HG03521 (cell line): ENCODE results near the gene CHST12.
A peak's percentile ranks its signal among the peaks of the same experiment; 100 is the strongest.

Experiments used
- ATAC-seq: cut with Tn5 transposase; IDR thresholded peaks from one replicate; pipeline ENCODE4 v1.9.1; 2021; ENCODE audit warnings: mild to moderate bottlenecking, moderate library complexity; ENCODE audit not compliant: unreplicated experiment

The CHST12 gene

DNA sequence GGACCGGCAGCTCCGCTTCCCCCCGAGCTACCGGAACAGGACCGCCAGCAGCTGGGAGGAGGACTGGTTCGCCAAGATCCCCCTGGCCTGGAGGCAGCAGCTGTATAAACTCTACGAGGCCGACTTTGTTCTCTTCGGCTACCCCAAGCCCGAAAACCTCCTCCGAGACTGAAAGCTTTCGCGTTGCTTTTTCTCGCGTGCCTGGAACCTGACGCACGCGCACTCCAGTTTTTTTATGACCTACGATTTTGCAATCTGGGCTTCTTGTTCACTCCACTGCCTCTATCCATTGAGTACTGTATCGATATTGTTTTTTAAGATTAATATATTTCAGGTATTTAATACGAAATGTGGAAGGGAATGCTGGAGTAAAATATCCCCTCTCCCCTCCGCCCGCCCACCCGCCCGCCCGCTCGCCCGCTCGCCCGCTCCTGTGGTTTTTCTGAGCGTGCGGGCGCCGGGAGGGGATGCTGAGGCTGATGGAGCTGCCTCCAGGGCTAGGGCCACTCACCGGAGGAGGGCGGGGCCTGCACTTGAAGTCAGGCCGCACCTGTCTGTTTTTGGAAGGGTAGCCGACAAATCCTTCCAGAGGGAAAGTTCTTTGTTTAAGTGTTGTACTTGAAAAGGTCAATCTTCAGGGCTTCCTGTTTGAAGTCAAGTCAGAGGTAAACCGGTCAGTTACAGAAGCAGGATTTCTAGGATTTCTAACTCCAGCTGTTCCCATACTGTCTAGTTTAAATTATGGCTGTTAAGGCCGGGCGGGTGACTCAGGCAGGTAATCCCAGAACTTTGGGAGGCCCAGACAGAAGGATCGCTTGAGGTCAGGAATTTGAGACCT lies 30.5 kb downstream of the CHST12 start:
- no peak for ATAC-seq

DNA sequence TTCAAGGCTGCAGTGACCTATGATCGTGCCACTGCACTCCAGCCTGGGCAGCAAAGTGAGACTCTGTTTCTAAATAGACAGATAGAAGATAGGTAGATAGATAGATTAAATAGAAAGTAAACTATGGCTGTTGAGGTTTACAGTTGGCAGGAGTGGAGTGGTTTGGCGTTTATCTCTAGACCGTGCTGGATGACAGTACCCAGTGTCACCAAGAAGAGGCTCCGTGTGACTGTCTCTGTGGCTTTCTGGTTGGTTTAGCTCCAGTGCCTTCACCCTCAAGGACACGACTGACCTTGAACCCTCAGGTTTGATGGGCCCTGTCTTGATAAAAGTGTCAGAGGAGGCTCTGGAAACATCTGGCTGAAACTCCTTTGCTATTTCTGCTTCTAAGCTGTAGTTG lies 31.7 kb downstream of the CHST12 start:
- no peak for ATAC-seq

DNA sequence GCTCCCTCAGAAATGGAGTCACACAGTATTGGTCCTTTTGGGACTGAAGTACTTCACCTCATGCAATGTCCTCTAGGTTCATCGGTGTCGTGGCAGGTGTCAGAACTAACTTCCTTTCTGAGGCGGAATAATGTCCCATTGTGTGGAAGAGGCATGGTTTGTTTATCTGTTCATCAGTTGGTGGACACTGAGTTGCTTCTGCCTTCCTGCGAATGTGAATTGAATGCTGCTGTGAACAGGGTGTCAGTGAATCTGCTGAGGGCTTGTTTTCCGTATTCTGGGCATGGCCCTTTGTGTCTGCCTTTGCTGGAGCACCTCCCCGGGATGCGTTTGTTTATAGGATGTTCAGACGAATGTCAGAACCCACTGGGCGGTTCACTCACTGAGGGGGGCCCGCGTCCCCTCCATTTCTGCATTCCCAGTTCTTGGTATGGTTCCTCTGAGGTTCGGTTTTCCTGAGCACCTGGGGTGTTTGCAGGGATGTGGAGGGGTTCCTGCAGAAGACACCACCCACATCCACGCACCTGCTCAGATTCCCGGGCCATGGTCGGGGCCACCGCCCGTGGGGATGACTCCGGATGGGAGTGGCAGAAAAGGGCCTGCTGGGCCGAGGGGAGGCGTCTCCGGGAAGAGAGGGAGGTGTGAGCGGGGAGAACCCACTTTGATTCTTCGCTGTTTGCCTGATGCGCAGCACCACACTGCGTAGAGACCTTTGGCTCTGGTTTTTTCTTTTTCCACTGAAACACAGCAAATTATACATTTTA lies 33.1 kb downstream of the CHST12 start:
- no peak for ATAC-seq

DNA sequence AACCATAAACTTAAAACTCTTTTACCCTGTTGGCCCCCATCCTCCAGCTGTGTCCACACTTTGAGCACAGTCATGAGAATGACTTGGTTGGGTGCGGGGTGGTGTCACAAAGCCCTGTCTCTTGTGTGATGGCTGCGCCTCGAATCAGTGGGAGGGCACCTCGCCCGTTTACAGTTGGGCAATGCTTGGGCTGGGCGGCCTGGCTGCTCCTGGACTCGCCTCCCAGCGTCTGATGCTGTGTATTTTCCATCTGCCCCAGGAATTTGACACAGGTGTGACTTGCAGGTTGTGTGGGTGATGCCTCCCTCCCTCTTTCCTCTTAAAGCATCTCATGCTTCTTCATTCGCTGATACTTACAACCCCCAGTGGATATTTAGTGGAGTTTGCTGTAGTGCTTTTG lies 33.7 kb downstream of the CHST12 start:
- ATAC-seq, result no peak

DNA sequence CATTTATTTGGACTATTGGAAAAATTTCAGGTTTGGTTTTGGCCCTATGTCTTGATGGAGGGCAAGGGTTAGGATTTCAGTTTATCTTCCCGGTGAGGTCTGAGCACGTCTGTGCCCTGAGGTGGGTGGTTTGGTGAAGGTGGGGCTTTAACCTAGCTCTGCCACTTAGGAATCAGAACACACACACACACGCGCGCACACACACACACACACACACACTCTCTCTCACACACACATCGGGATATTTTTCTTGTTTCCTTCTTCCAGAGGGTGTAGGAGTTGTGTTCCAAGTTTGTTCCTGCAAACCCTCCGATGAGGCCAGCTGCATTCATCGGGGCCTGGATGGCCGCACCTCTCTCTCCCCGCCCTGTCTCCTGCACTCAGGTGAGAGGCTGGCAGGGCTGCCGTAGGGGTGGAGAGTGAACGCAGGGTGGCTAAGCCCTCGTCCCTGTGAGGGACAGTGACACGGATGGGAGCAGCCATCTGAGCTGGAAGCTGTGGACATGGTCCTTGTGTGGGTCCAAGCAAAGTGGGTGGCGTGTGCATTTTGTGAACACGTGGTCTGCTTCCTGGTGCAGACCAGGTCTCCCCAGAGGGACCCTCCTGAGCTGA lies 34.2 kb downstream of the CHST12 start:
- no peak for ATAC-seq

DNA sequence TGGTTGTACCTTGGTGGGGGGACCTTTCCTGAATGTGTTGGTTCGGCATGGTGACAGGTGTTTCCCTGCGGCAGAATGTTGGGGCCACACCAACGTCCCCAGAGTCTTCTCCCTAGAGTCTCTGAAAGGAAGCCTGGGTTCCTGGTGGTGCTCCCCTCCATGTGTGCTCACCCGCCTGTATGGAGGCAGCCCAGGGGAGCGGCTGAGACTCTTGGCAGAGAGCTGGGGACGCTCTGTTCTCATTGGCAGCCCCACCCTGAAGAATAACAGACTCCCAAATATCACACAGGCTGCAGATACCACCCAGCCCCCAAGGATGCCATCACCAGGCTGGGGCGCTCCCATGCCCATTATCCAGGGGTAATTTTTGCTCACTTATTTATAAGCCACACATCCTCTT lies 34.8 kb downstream of the CHST12 start:
- no peak for ATAC-seq

DNA sequence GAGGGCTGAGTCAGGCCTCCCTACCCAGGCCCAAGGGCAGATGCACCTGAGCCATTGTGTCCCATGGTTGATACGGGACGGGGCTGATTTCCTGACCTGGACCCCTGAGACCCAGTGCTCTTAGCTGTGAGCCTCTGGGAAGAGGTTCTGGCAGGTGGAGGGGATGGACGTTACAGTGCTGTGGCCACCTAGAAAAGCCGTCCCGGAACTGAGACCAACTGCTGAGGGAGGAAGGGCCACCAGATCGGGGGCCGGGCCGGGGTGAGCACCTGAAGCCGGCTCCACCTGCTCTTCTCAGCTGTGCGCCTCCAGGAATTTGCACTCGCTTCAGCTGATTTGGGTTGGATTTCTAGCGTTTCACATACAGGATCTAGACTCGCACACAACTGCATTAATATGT lies 35.4 kb downstream of the CHST12 start:
- no peak for ATAC-seq

DNA sequence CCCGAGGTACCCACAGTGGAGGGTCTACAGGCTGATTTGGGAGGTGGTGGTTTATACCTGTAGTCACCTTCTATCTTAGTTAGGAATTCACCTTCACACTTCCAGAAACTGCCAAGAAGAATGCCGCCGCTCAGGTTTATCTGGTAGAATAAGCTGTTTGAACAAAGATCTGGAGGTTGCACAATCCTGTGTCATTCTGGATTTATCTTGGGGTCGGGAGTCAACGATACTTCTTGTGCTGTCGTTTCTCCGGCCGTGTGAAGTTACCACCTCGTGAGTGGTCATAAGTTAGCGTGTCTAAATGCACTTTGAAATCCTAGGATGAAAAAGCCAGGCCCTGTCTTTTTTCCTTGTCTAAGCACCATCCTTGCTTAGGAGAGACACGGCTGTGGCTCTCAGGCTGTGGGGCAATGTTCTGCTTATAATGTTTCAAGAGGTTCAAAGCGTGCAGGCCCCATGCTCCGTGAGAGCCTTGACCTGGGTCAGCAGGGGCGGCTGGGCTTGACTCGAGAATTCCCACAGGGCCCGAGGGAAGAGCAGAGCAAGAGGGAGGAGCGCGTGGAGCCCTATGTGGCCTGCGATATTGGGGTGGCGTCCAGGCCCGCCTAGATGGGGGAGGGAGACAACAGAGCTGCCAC lies 37.3 kb downstream of the CHST12 start:
- no peak for ATAC-seq

DNA sequence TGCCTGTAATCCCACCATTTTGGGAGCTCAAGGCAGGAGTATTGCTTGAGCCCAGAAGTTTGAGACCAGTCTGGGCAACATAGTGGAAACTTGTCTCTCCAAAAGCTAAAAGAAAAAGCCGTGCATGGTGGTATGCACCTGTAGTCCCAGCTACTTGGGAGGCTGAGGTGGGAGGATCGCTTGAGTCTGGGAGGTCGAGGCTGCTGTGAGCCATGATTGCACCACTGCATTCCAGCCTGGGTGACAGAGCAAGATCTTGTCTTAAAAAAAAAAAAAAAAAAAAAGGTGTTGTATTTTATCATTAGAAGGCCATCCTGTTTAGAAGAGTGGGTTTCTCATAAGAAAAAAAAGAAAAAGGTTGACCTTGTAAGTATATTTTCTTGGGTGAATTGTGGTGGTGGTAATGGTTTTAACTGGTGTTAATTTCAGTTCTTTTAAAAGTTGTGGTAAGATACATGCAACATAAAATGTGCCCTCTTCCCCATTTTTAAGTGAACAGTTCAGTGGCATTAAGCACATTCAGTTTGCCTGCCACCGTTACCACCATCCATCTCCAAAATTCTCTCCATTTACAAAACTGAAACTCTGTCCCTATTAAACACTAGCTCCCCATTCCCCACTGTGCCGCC lies 38.1 kb downstream of the CHST12 start:
- no peak for ATAC-seq

DNA sequence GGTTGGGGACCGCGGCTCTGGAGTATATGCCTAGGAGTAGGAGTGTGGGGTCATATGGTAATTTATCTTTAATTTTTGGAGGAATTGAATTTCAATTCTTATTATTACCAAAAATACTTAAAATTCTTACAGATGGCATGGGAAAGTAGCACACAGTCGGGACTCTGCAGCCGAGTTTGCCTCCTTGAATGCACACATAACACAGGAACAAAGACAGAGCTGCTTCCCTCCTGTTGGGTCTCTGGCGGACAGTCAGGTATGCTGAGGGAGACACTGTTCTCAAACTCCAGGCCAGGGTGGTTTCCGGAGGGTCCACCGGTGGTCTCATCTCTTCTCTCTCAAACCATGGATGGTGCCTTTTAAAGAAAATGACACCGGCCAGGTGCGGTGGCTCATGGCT lies 40.1 kb downstream of the CHST12 start:
- ATAC-seq, result no peak

DNA sequence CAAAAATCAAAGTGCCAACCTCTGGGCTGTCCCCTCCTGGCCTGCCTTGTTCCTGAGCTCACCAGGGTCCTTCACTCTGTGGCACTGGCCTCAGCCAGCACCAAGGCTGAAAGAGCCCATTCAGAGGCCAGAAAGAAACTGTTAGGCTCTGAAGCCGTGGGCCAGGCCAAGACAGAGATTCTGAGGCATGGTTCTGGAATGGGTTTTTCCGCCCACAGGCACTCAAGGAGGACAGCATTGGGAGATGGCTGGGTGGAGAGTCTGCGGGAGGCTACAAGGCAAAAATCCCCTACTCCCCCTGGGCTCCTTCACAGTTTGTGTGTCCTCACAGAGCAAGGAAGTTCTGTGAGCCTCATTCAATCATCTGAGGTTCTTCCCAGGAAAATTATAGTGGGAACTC lies 41.1 kb downstream of the CHST12 start:
- no peak for ATAC-seq

DNA sequence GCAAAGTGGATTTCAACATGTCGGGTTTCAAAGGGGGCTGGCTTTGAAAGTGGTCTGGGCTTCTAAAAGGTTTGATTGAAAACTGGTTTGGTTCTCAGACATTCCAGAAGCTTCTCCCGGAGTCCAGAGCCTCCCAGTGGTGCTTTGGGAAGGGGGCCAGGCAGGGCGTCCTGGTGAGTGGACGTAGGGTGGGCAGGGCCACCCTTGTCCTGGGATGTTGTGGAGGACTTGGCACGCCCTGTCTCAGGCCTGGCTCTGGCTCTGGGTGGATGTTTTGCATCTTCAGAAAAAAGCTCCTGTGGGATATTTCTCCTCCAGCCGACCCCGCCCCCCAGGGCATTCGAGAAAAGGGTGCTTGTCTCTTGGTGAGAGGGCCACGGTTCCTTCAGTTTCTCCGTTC lies 41.6 kb downstream of the CHST12 start:
- no peak for ATAC-seq

DNA sequence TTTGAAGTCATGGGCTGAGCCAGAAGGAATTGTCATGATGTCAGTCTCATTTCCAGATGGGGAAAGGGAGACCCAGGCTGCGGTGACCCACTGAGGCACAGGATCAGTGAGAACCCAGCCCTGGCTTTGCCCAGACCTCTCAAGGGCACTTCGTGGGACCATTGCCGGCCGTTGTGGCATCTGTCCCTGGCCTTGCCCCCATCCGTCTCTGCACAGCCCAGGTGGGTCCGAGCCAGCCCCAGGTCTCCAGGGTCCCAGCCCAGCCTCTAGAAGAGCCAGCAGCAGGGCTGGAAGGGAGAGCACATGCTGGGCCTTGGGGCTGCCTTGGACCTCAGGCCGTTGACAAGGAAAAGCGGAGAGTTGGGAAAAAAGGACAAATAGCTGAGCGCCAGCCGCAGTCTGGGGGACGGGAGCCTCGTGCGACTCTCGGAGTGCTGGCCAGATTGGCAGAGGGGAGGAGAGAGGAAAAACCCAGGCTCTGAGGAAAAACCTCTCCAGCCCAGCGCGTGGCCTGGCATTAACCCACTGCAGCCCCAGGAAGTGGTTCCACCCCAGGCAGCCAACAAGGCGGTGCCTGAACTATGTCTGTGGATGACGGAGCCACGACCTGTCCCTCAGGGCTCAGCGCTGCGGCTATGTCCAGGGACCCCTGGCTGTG lies 42.6 kb downstream of the CHST12 start:
- no peak for ATAC-seq

DNA sequence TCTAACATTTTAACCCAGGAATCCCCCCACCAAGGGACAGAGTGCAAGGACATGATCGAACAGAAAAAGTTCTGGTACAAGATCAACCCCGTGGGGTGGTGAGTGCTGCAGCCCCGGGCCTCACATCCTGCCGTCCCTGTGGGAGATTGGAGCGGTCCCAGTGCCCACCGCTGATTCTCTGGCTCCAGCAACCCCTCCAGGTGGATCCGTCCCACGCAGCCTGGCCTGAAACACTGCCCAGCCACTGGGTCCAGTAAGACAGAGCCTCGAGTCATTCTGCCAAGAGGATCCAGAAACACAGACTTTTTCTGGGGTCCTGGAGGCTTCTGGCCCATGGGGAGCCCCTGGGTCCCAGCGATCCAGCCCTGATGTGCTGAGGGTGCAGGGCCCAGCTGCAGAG lies 43.3 kb downstream of the CHST12 start:
- no peak for ATAC-seq

DNA sequence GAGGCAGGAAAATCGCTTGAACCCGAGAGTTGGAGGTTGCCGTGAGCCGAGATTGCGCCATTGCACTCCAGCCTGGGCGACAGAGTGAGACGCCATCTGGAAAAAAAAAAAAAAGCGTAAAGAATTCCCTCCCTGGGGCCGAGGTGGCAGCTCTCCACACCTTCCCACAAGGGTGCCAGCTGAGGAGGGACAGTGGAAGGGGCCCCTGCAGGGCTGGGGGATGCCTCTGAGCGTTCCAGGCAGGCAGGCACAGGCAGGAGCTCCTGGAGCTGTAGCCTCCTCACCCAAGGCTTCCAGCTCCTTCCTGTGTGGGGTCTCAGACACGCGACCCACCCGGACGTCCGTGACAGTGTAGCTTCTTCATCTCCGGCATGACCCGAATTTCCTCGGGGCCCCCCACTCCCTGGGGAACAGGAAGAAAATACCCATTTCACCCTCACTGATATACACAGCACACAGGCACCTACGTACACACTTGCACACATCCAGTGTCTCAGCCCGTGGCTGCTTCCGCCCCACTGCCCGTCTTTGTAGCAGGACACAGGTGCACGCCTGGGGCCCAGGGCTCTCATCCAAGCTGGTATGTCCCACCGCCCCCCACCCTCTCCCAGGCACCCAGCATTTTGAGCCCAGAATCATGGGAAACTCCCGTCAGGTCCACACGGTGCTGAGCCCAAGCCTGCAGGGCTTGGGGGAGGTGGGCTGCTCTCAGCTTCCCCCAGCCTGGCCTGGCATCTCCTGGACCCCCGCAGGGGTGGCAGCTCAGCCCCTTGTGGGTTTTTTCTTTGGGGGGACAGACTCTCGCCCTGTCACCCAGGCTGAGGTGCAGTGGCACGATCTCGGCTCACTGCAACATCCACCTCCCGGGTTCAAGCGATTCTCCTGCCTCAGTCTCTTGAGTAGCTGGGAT lies 47.0 kb downstream of the CHST12 start:
- no peak for ATAC-seq

DNA sequence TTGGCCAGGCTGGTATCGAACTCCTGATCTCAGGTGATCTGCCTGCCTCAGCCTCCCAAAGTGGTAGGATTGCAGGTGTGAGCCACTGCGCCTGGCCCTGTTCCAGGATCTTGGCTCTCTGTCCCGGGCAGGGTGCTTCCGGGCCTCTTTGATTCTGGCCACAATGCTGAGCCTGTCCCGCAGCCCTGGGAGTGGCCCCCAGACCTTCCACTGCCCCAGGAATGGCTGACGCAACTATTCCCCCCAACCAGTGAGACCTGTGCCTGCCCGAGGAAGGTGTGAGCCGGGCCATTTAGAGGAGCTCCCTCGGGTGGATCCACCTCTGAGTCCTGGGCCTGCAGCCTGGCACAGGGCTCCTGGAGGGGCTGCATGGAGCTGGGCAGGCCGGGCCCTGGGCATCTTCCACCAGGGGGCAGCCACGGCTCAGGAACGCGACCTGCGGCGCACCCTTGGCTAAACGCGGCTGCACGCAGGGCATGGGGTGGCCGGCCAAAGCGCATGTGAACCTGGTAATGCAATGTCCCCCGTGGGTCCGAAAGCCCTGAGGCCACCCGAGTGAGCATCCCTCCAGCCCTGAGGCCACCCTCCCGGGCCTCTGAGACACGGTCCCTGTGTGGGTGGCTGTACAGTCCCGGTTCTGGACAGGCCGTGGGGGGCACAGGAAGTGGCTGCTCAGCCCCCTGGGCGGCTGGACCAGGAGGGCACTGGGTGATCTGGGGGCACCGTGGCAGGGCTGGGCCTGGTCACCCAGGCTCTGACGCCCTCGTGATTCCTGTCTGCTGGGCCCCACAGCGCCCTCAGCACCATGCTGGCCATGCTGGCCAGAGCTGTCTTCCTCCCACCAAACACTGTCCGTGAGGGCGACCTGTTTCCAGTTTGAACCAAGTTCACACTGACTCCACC lies 48.0 kb downstream of the CHST12 start:
- peak; percentile 68 for ATAC-seq

DNA sequence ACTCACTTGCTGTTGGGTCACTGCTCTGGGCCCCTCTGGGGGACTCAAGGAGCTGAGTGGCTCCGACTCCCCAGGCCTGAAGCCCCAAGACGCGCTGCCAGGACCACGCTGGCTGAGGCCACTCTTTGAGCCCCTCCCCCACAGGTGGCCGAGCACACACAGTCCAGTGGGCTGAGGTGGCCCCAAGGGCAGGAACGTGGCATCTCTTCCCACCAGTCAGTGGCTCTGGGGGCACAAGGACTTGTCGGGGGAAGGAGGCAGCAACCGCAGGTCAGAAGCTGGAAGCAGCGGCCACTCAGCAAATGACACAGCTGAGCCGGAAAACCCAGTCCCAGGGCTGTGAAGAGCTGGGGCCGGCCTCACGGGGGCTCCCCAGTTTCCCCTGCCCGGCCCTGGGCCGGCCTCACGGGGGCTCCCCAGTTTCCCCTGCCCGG lies 48.7 kb downstream of the CHST12 start:
- no peak for ATAC-seq

DNA sequence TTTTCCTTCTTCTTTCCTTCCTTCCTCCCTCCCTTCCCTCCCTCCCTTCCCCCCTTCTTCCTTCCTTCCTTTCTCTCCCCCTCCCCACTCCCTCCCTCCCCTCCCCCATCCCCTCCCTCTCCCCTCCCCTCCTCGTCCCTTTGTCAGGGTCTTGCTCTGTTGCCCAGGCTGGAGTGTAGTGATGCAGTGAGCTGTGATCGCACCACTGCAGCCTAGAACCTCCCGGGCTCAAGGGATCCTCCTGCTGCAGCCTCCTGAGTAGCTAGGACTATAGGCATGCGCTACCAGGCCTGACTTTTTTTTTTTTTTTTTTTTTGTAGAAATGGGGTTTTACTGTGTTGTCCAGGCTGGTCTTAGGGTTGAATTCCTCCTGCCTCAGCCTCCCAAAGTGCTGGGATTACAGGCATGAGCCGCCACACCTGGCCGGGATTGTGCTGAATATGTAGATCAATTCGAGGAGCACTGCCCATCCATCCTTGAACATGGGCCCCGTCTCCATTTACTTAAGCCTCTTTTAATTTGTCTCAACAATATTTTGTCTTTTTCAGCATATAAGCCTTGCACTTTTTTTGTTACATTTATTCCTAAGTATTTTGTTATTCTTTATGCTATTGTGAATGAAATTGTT lies 49.3 kb downstream of the CHST12 start:
- ATAC-seq, result no peak
